ENCODE results near the gene CHI3L2. TPM values are rescaled to one million over a fixed set of nuclear protein-coding genes. Genes with fewer than 3 reads are reported as not detected.
A peak's percentile ranks its signal among the peaks of the same experiment; 100 is the strongest.

The CHI3L2 gene
- polyA plus RNA-seq, 1 donor, result 2.4 TPM

DNA sequence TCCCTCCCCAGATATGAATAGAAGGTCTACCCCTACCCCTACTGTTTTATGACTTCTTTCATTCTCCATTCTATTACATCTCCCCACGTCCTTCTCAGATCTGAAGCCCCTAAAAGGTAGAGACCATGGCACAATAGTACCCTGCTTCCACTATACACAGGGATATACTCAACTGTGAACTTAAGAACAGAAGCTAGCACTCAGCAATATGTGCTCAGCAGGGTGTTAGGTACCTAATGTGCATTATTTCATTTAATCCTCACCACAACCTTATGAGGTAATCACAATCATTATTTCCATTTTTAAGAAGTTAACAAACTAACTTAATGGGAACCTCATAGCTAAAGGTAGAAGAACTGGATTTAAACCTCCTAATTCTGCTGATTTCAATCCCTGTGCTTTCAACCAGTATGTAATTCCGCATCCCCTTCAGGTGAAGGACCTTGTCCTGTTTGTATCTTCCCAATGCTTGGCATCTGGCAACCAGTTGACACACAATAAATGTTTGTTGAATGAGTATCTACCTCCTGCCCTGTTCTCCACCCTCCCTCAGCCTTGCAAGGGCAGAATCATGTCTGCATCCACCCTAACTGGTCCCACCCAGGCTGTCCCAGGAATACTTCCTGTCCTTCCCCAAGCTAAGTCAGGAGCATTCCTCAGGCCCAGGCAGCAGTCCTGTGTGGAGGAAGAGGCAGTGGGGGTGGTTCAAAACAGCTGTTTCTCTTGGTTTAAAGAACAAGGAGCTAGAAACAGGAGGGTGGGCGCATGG is 33.6 kb upstream of the CHI3L2 start:
- Histone ChIP-seq H3K4me1 (ENCODE audit: control insufficient read depth, insufficient read depth, low read length) (peaks cover 49% of the 10 kb centered on the region), H3K36me3 (ENCODE audit: control insufficient read depth, insufficient read depth, low read length) (peaks cover 46% of the 10 kb centered on the region), H3K27ac (ENCODE audit: low read length) (peak overlapping the region; percentile 85), H3K9me3 (ENCODE audit: control insufficient read depth, low read depth, low read length) (no peaks in the 10 kb centered on the region), H3K27me3 (ENCODE audit: control insufficient read depth, insufficient read depth, low read length) (no peaks in the 10 kb centered on the region), H3K4me3 (ENCODE audit: low read length) (no peak overlapping the region)
- DNase-seq, result peak in 1 of 2 donors; percentile 48
- WGBS (ENCODE audit: insufficient coverage, low lambda C conversion rate), result no CpG with 5 or more reads among the region's 3 CpGs

GRCh38 chr1:111195002-111195684 is 32.4 kb upstream of the CHI3L2 start:
- H3K4me1 ChIP-seq (ENCODE audit: control insufficient read depth, insufficient read depth, low read length), result peaks cover 47% of the 10 kb centered on the region
- no peaks in the 10 kb centered on the region for H3K27me3 ChIP-seq (ENCODE audit: control insufficient read depth, insufficient read depth, low read length)
- no peak overlapping the region for H3K4me3 ChIP-seq (ENCODE audit: low read length)
- H3K9me3 ChIP-seq (ENCODE audit: control insufficient read depth, low read depth, low read length), result no peaks in the 10 kb centered on the region
- peak in 1 of 2 donors; percentile 43 for DNase-seq
- H3K27ac ChIP-seq (ENCODE audit: low read length), result no peak overlapping the region
- 8% methylated on average over 2 of the region's 4 CpGs for WGBS (ENCODE audit: insufficient coverage, low lambda C conversion rate)
- peaks cover 47% of the 10 kb centered on the region for H3K36me3 ChIP-seq (ENCODE audit: control insufficient read depth, insufficient read depth, low read length)

GRCh38 chr1:111196213-111196612 is 31.3 kb upstream of the CHI3L2 start:
- WGBS (ENCODE audit: insufficient coverage, low lambda C conversion rate), result no CpG with 5 or more reads among the region's 2 CpGs
- peaks cover 48% of the 10 kb centered on the region for H3K4me1 ChIP-seq (ENCODE audit: control insufficient read depth, insufficient read depth, low read length)
- no peaks in the 10 kb centered on the region for H3K27me3 ChIP-seq (ENCODE audit: control insufficient read depth, insufficient read depth, low read length)
- H3K36me3 ChIP-seq (ENCODE audit: control insufficient read depth, insufficient read depth, low read length), result peaks cover 47% of the 10 kb centered on the region
- no peaks in the 10 kb centered on the region for H3K9me3 ChIP-seq (ENCODE audit: control insufficient read depth, low read depth, low read length)
- no peak for DNase-seq
- no peak overlapping the region for H3K27ac ChIP-seq (ENCODE audit: low read length)
- no peak overlapping the region for H3K4me3 ChIP-seq (ENCODE audit: low read length)

DNA sequence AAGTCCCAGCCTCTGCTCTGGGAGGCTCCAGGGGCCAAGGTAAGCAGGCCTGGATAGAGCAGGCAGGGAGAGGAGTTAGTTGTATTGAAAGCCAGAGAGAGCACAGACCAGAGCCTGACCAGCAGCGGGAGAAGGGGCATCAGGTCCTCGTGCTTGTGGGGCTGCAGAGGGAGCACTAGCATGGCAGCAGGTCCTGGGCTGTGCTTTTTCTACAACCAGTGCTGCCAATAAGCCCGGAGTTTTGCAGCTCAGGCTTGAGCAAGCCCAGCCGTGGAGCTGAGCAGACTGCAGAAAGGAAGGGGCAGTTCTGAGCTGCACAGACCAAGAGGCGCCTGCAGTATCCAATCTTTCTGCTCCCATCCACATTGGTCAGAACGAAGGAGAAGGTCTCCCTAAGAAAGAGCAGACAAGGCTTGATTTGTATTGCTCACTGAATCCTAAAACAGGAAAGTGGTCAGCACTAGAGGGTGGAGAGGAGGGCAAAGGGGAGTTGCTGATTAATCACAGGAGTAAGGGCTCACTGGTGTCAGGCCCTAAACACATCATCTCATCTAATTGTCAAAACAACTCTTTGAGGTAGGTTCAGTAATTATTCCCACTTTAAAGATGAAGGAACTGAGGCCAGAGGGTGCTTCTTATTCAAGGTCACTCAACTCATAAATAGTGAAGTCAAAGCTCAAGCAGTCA is 29.8 kb upstream of the CHI3L2 start:
- DNase-seq, result no peak
- no peaks in the 10 kb centered on the region for H3K9me3 ChIP-seq (ENCODE audit: control insufficient read depth, low read depth, low read length)
- no peaks in the 10 kb centered on the region for H3K27me3 ChIP-seq (ENCODE audit: control insufficient read depth, insufficient read depth, low read length)
- peaks cover 47% of the 10 kb centered on the region for H3K36me3 ChIP-seq (ENCODE audit: control insufficient read depth, insufficient read depth, low read length)
- H3K27ac ChIP-seq (ENCODE audit: low read length), result no peak overlapping the region
- no peak overlapping the region for H3K4me3 ChIP-seq (ENCODE audit: low read length)
- no CpG with 5 or more reads among the region's 6 CpGs for WGBS (ENCODE audit: insufficient coverage, low lambda C conversion rate)
- H3K4me1 ChIP-seq (ENCODE audit: control insufficient read depth, insufficient read depth, low read length), result peaks cover 46% of the 10 kb centered on the region

DNA sequence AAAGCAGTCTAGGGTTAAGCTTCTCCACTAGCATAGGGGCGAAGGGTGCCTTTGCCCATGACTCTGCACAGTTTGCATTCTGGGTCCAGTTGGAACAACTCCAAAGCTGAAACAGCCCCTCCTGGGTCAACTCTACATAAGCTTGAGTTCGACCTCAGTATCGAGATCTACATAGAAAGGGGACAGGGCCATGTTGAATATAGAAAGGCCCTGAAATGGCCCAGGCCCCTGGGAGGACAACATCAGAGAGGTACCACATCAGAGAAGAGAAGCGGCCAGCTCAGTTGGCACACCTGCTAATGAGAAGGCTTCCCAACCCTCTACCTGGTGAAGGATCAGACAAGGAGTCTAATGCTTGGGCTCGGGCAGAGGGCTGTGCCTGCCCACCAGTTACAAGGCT is 28.7 kb upstream of the CHI3L2 start:
- H3K27ac ChIP-seq (ENCODE audit: low read length), result no peak overlapping the region
- WGBS (ENCODE audit: insufficient coverage, low lambda C conversion rate), result no CpG with 5 or more reads among the region's 5 CpGs
- no peak overlapping the region for H3K4me3 ChIP-seq (ENCODE audit: low read length)
- no peaks in the 10 kb centered on the region for H3K9me3 ChIP-seq (ENCODE audit: control insufficient read depth, low read depth, low read length)
- peaks cover 47% of the 10 kb centered on the region for H3K36me3 ChIP-seq (ENCODE audit: control insufficient read depth, insufficient read depth, low read length)
- H3K27me3 ChIP-seq (ENCODE audit: control insufficient read depth, insufficient read depth, low read length), result no peaks in the 10 kb centered on the region
- no peak for DNase-seq
- H3K4me1 ChIP-seq (ENCODE audit: control insufficient read depth, insufficient read depth, low read length), result peaks cover 42% of the 10 kb centered on the region

DNA sequence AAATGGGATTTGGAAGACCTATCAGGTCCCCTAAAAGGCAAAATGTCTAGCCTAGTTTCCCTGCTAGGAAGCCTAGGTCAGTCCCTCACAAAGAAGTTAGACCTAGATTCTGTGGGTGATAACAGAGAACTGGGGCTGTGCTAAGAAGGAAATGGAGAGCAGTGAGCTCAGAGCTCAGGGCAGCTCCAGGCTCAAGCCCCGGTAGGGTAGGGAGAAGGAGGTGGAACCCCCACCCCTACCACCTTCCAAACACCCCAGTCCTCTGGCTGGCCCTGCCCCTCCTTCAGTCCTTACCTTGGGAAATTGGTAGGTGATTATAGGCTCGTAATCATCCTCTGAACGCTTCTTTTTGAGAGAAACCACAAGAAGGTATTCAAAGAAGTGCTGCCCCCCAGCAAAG is 28.2 kb upstream of the CHI3L2 start:
- Histone ChIP-seq H3K27me3 (ENCODE audit: control insufficient read depth, insufficient read depth, low read length) (no peaks in the 10 kb centered on the region), H3K4me3 (ENCODE audit: low read length) (no peak overlapping the region), H3K4me1 (ENCODE audit: control insufficient read depth, insufficient read depth, low read length) (peaks cover 37% of the 10 kb centered on the region), H3K36me3 (ENCODE audit: control insufficient read depth, insufficient read depth, low read length) (peaks cover 42% of the 10 kb centered on the region), H3K9me3 (ENCODE audit: control insufficient read depth, low read depth, low read length) (no peaks in the 10 kb centered on the region), H3K27ac (ENCODE audit: low read length) (no peak overlapping the region)
- no CpG with 5 or more reads among the region's 3 CpGs for WGBS (ENCODE audit: insufficient coverage, low lambda C conversion rate)
- DNase-seq, result no peak

DNA sequence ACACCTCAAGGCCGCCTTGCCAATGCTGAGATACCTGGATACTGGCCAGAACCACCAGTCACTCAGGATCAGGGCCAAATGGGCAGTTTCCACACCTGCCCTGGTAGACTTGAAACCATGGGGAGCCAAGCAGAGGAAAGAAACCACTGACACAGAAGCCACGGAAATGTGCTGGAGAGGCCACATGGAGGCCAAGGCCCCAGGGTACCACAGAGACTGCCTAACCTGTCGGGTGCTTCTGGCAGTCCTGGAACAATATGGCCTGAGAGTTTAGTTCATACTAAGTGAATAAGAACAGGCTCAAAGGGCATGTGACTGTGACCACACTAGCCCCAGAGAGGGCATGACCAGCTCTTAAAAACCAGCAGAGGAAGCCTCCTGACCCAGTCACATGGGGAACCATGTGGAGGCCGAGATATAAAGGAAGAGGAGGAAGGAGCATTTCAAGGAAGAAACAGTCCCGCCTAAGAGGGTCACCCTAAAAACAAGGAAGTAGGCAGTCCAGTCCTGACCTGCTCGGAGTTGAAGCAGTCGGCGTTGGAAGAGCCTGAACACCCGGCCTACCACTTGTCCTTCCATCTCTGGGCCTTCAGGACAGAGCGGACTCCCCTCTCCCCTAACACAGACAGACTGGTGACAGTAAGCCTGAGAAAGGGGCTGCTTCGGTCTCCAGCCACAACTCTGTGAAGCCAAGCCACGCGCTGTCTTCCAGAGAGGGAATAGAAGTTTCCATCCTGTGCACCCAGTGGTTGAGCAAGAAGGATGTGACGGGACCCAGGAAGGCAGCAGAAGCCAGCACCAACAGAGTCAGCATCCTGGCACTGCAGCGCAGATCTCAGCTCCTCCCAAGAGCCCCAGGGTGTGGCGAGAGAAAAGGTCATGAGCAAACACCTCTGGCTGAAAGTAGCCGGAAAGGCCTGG is 27.4 kb upstream of the CHI3L2 start, which contains the start of gene DENND2D:
Gene DENND2D (minus strand): TSS at position 766 of the 921 bp plus-strand sequence. CDS start 187 bp downstream, at position 579.
- H3K27me3 ChIP-seq (ENCODE audit: control insufficient read depth, insufficient read depth, low read length), result peaks cover 4% of the 10 kb centered on the region
- no peak within 1 kb of the TSS for H3K4me3 ChIP-seq (ENCODE audit: low read length)
- no peak for DNase-seq
- H3K4me1 ChIP-seq (ENCODE audit: control insufficient read depth, insufficient read depth, low read length), result peaks cover 44% of the 10 kb centered on the region
- no peaks in the 10 kb centered on the region for H3K9me3 ChIP-seq (ENCODE audit: control insufficient read depth, low read depth, low read length)
- peaks cover 37% of the 10 kb centered on the region for H3K36me3 ChIP-seq (ENCODE audit: control insufficient read depth, insufficient read depth, low read length)
- no peak within 1 kb of the TSS for H3K27ac ChIP-seq (ENCODE audit: low read length)
- WGBS (ENCODE audit: insufficient coverage, low lambda C conversion rate), result 83% methylated on average over 1 of the region's 17 CpGs

GRCh38 chr1:111200802-111201161 is 26.7 kb upstream of the CHI3L2 start:
- DNase-seq, result no peak
- peaks cover 34% of the 10 kb centered on the region for H3K36me3 ChIP-seq (ENCODE audit: control insufficient read depth, insufficient read depth, low read length)
- H3K4me3 ChIP-seq (ENCODE audit: low read length), result no peak overlapping the region
- peaks cover 44% of the 10 kb centered on the region for H3K4me1 ChIP-seq (ENCODE audit: control insufficient read depth, insufficient read depth, low read length)
- H3K27me3 ChIP-seq (ENCODE audit: control insufficient read depth, insufficient read depth, low read length), result peaks cover 4% of the 10 kb centered on the region
- WGBS (ENCODE audit: insufficient coverage, low lambda C conversion rate), result no CpG with 5 or more reads among the region's 3 CpGs
- no peak overlapping the region for H3K27ac ChIP-seq (ENCODE audit: low read length)
- H3K9me3 ChIP-seq (ENCODE audit: control insufficient read depth, low read depth, low read length), result no peaks in the 10 kb centered on the region

DNA sequence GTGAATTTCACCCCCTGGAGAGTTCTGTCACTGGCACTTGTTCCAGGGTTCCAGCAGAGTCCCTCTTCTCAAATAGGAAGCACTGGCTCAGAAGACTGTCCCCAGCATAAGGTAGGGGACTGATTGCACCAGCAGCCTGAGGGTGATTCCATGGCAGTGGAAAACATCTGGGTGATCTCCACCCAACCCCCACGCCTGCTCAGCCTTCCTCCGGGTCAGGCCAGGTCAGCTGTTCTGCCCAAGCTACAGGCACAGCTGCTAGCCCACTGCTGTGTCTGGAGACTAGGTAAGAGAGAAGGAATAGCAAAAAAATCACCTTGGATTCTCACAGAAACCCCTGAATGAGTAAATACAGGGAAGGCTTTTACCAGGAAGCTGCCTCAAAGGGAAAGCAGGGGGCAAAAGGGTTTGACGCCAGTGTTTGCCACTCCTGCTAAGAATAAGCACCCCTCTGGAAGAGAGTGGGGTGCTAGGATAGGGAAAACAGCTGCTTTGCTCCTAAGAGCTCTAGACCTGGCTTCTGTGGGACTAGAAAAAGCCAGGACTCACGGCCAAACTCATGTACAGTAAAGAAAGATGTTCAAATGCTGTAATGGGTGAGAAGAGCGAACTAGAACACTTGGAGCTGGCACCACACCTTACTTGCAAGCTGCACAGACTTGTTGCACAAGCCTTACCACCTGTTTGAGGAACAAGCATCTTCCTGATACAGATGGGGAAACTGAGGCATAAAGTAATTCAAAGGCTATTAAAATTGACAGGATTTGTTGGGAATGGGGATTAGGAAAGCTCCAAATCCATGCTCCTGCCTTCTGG is 26.0 kb upstream of the CHI3L2 start:
- H3K9me3 ChIP-seq (ENCODE audit: control insufficient read depth, low read depth, low read length), result no peaks in the 10 kb centered on the region
- 100% methylated on average over 1 of the region's 5 CpGs for WGBS (ENCODE audit: insufficient coverage, low lambda C conversion rate)
- peaks cover 4% of the 10 kb centered on the region for H3K27me3 ChIP-seq (ENCODE audit: control insufficient read depth, insufficient read depth, low read length)
- H3K36me3 ChIP-seq (ENCODE audit: control insufficient read depth, insufficient read depth, low read length), result peaks cover 28% of the 10 kb centered on the region
- DNase-seq, result no peak
- peaks cover 42% of the 10 kb centered on the region for H3K4me1 ChIP-seq (ENCODE audit: control insufficient read depth, insufficient read depth, low read length)
- H3K27ac ChIP-seq (ENCODE audit: low read length), result no peak overlapping the region
- H3K4me3 ChIP-seq (ENCODE audit: low read length), result no peak overlapping the region
